ENCODE results near the gene CYGB.

- no peak for TF ChIP-seq CTCF (IDR thresholded peaks at IDR 0.05; ENCODE audit: low read depth, low read length, missing input control)
- no peak for TF ChIP-seq YY1 (IDR thresholded peaks at IDR 0.05)
- no peak for TF ChIP-seq NR2F2 (IDR thresholded peaks at IDR 0.05)
- no peak for TF ChIP-seq EGR1 (IDR thresholded peaks at IDR 0.05; ENCODE audit: low read depth in 2 of 2)
- no peak for TF ChIP-seq RAD21 (IDR thresholded peaks at IDR 0.05)
- no peak for TF ChIP-seq FOXA1 (IDR thresholded peaks at IDR 0.05)
- TF ChIP-seq TAF1 (conservative IDR thresholded peaks at IDR 0.05), result no peak
- no peak for TF ChIP-seq MAX (IDR thresholded peaks at IDR 0.05)
- TF ChIP-seq ATF3 (IDR thresholded peaks at IDR 0.05), result no peak
- TF ChIP-seq RXRA (IDR thresholded peaks at IDR 0.05), result no peak
- no peak for TF ChIP-seq REST (IDR thresholded peaks at IDR 0.05)
Observed at GRCh38 chr17:76528528-76529223, 8.8 kb downstream of the CYGB start.
